ENCODE data around the gene IRS2. TPM values are rescaled to one million over a fixed set of nuclear protein-coding genes. Genes with fewer than 3 reads are reported as not detected.

IRS2 gene
- total and polyA plus RNA-seq, 4 donors, result 6.8 to 27.1 (median 15.4) TPM

- no peaks in the 10 kb centered on the region for H3K36me3 ChIP-seq (ENCODE audit: control insufficient read depth in 4 of 4, insufficient read depth in 4 of 4, low read length in 4 of 4)
- DNase-seq, result no peak
- no peak for ATAC-seq (ENCODE audit: insufficient read depth, low FRiP score)
- no peak overlapping the region for H3K9ac ChIP-seq (ENCODE audit: insufficient read depth in 1 of 2, low read length in 2 of 2)
- peaks cover 0 to 2% (median 0%) of the 10 kb centered on the region in 3 donors for H3K27me3 ChIP-seq (ENCODE audit: control insufficient read depth in 3 of 3, insufficient read depth in 3 of 3, low read length in 2 of 3)
- no peaks in the 10 kb centered on the region for H3K4me1 ChIP-seq (ENCODE audit: control insufficient read depth in 5 of 5, insufficient read depth in 5 of 5, low read length in 5 of 5)
- no peak overlapping the region for H3K4me3 ChIP-seq
- no peak overlapping the region for H3K27ac ChIP-seq (ENCODE audit: low read depth in 1 of 2, low read length in 1 of 2)
- no peak for TF ChIP-seq CTCF (IDR thresholded peaks at IDR 0.05; ENCODE audit: control extremely low read depth, extremely low read depth)
- no peaks in the 10 kb centered on the region for H3K9me3 ChIP-seq (ENCODE audit: control insufficient read depth in 4 of 4, insufficient read depth in 3 of 4, low read length in 3 of 4)
- 92 to 93% methylated on average over 19 of the region's 19 CpGs for WGBS, 2 donors
These were observed 24.6 kb upstream of the IRS2 start for GRCh38 chr13:109810761-109811510.

GRCh38 chr13:109809216-109809932, 23.0 kb upstream of the IRS2 start:
- H3K4me1 ChIP-seq (ENCODE audit: control insufficient read depth in 5 of 5, insufficient read depth in 5 of 5, low read length in 5 of 5), result no peaks in the 10 kb centered on the region
- WGBS, 2 donors, result 78 to 84% methylated on average over 14 of the region's 14 CpGs
- no peak overlapping the region for H3K4me3 ChIP-seq
- H3K27me3 ChIP-seq (ENCODE audit: control insufficient read depth in 3 of 3, insufficient read depth in 3 of 3, low read length in 2 of 3), result peaks cover 0 to 2% (median 0%) of the 10 kb centered on the region in 3 donors
- ATAC-seq (ENCODE audit: insufficient read depth, low FRiP score) (no peak), DNase-seq (peak in 2 of 3 donors; percentile 11 to 26)
- no peak for TF ChIP-seq CTCF (IDR thresholded peaks at IDR 0.05; ENCODE audit: control extremely low read depth, extremely low read depth)
- H3K9me3 ChIP-seq (ENCODE audit: control insufficient read depth in 4 of 4, insufficient read depth in 3 of 4, low read length in 3 of 4), result no peaks in the 10 kb centered on the region
- no peak overlapping the region for H3K27ac ChIP-seq (ENCODE audit: low read depth in 1 of 2, low read length in 1 of 2)
- no peak overlapping the region for H3K9ac ChIP-seq (ENCODE audit: insufficient read depth in 1 of 2, low read length in 2 of 2)
- H3K36me3 ChIP-seq (ENCODE audit: control insufficient read depth in 4 of 4, insufficient read depth in 4 of 4, low read length in 4 of 4), result no peaks in the 10 kb centered on the region

- Histone ChIP-seq H3K27ac (ENCODE audit: low read depth in 1 of 2, low read length in 1 of 2) (no peak overlapping the region), H3K9me3 (ENCODE audit: control insufficient read depth in 4 of 4, insufficient read depth in 3 of 4, low read length in 3 of 4) (no peaks in the 10 kb centered on the region), H3K36me3 (ENCODE audit: control insufficient read depth in 4 of 4, insufficient read depth in 4 of 4, low read length in 4 of 4) (no peaks in the 10 kb centered on the region), H3K9ac (ENCODE audit: insufficient read depth in 1 of 2, low read length in 2 of 2) (no peak overlapping the region), H3K4me1 (ENCODE audit: control insufficient read depth in 5 of 5, insufficient read depth in 5 of 5, low read length in 5 of 5) (no peaks in the 10 kb centered on the region), H3K27me3 (ENCODE audit: control insufficient read depth in 3 of 3, insufficient read depth in 3 of 3, low read length in 2 of 3) (peaks cover 0 to 5% (median 0%) of the 10 kb centered on the region in 3 donors), H3K4me3 (no peak overlapping the region)
- TF ChIP-seq CTCF (IDR thresholded peaks at IDR 0.05; ENCODE audit: control extremely low read depth, extremely low read depth), result no peak
- 91 to 93% methylated on average over 3 of the region's 3 CpGs for WGBS, 2 donors
- ATAC-seq (ENCODE audit: insufficient read depth, low FRiP score) (no peak), DNase-seq (no peak)
These were observed 21.0 kb upstream of the IRS2 start for GRCh38 chr13:109807345-109807744.

Data from lung (tissue), 12 donors.